HG02970 (cell line): ENCODE results near the gene HIP1.
"Not testable (repeated sequence)": the region's sequence is repeated elsewhere in the genome, so short reads cannot be mapped to it uniquely, and the experiment has no call there.

Experiments
- ATAC-seq: cut with Tn5 transposase; IDR thresholded peaks from one replicate; pipeline ENCODE4 v1.9.1; 2021; ENCODE audit warnings: mild to moderate bottlenecking, moderate library complexity, moderate number of reproducible peaks; ENCODE audit not compliant: unreplicated experiment, low FRiP score

Gene HIP1

GRCh38 chr7:75738604-75738974 lies at the start of gene HIP1:
Gene HIP1 (minus strand): TSS chr7:75738941. CDS start chr7:75738920, 21 bp downstream.
- ATAC-seq: no peak

GRCh38 chr7:75788154-75788847 lies 49.6 kb upstream of the HIP1 start:
- not testable (repeated sequence) for ATAC-seq

GRCh38 chr7:75783058-75783457 lies 44.3 kb upstream of the HIP1 start:
- not testable (repeated sequence) for ATAC-seq

GRCh38 chr7:75780647-75781273 lies 42.0 kb upstream of the HIP1 start:
- not testable (repeated sequence) for ATAC-seq

- ATAC-seq: not testable (repeated sequence)
These were observed 40.8 kb upstream of the HIP1 start for GRCh38 chr7:75779516-75779915.

- not testable (repeated sequence) for ATAC-seq
These were observed 40.3 kb upstream of the HIP1 start for GRCh38 chr7:75779035-75779434.

- ATAC-seq: no peak
These were observed 37.7 kb upstream of the HIP1 start for GRCh38 chr7:75776295-75776971.

- not testable (repeated sequence) for ATAC-seq
These were observed 35.2 kb upstream of the HIP1 start for GRCh38 chr7:75773958-75774357.

GRCh38 chr7:75772081-75773077 lies 33.6 kb upstream of the HIP1 start, which contains the start of gene CCL26:
Gene CCL26 (minus strand): TSS chr7:75772211. CDS start chr7:75772176, 35 bp downstream.
- no peak for ATAC-seq

GRCh38 chr7:75771224-75771623 lies 32.5 kb upstream of the HIP1 start:
- ATAC-seq: no peak

GRCh38 chr7:75762350-75762917 lies 23.7 kb upstream of the HIP1 start:
- ATAC-seq: no peak

- not testable (repeated sequence) for ATAC-seq
These were observed 23.1 kb upstream of the HIP1 start for GRCh38 chr7:75761801-75762200.

- ATAC-seq: no peak
These were observed 19.8 kb upstream of the HIP1 start for GRCh38 chr7:75758491-75758890.

- no peak for ATAC-seq
These were observed 19.1 kb upstream of the HIP1 start for GRCh38 chr7:75757860-75758259.

- ATAC-seq: no peak
These were observed 18.4 kb upstream of the HIP1 start for GRCh38 chr7:75756991-75757676.

- no peak for ATAC-seq
These were observed 17.7 kb upstream of the HIP1 start for GRCh38 chr7:75756206-75756990.

- ATAC-seq: no peak
These were observed 4.7 kb upstream of the HIP1 start for GRCh38 chr7:75743455-75743859.

- no peak for ATAC-seq
These were observed 2.2 kb upstream of the HIP1 start for GRCh38 chr7:75740846-75741497.
